Inflammatory macrophage treated with lipopolysaccharide for 4 hours (primary cell): Measurements from ENCODE around the gene DLGAP1.
"Not testable (repeated sequence)": the region's sequence is repeated elsewhere in the genome, so short reads cannot be mapped to it uniquely, and the experiment has no call there.

Source experiments
- DNase-seq: peaks from one replicate; pipeline ENCODE4 v3.0.0-alpha.2; 2020

DLGAP1 gene

GRCh38 chr18:3709205-3709604 is 745.9 kb downstream of the DLGAP1 start:
- no peak for DNase-seq

GRCh38 chr18:3706279-3707097 is 748.6 kb downstream of the DLGAP1 start:
- peak; percentile 87 for DNase-seq

DNA sequence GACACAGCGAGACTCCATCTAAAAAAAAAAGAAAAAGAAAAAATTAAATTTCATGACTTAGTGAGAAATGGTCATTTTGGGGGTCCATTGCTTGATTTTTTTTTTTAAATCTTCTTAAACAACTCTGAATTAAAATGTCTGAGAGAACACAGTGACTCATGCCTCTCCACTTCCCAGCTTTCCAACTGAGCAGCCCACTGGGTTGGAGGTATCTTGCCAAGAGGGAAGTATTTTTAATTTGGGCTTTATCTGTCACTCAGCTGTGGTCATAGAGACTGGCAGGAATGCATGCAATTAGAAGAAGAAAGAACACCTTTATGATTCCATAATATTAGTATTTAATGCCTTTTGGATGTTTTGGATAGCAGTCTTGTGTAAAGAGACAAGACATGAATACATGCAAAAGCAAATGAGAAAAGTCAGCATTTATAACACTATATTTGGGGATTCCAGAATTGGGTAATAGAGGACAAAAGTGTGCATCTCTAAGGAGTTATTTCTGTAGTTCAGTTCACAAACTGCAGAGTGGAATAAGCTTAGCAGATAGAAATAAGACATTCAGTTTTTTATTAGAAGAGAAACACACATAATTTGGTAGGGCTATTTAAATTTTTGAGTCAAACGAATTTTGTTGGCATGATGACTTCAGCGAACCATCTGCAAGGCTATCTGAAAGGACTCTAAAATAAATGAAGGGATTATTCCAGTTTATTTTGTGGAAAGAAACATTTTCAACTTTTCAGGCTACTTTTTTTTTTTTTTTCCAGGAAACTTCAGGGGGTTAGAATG is 750.4 kb downstream of the DLGAP1 start:
- DNase-seq: peak; percentile 71

DNA sequence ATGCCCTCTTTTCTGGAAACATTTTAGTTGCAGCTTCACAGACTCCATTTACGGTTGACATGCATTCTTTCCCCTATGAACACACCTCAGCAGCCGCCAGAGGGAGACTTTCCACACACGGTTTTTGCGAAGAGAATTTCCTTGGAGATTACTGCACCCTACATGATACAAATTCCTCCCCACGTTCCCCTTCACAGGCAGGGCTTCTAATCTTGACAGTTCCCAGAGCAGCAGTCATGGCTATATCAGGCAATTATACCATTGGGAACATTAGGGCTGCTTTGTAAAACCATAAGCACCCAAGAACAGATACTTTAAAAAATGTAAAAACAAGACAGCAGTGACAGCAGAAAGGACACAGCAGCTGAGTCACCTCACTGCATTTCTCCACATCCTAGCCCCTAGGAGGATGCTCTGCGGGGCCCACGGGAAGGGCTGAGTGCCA is 751.4 kb downstream of the DLGAP1 start:
- peak; percentile 63 for DNase-seq

- peak; percentile 49 for DNase-seq
These were observed 755.2 kb downstream of the DLGAP1 start for GRCh38 chr18:3699707-3700567.

DNA sequence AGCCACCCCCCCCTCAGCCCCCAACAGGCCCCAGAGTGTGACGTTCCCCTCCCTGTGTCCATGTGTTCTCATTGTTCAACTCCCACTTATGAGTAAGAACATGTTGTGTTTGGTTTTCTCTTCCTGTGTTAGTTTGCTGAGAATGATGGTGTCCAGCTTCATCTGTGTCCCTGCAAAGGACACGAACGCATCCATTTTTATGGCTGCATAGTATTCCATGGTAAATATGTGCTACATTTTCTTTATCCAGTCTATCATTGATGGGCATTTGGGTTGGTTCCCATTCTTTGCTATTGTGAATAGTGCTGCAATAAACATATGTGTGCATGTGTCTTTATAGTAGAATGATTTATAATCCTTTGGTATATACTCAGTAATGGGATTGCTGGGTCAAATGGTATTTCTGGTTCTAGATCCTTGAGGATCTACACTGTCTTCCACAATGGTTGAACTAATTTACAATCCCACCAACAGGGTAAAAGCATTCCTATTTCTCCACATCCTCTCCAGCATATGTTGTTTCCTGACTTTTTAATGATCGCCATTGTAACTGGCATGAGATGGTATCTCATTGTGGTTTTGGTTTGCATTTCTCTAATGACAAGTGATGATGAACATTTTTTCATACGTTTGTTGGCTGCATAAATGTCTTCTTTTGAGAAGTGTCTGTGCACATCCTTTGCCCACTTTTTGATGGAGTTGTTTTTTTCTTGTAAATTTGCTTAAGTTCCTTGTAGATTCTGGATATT is 760.9 kb downstream of the DLGAP1 start:
- DNase-seq: not testable (repeated sequence)

GRCh38 chr18:3693410-3693809 is 761.7 kb downstream of the DLGAP1 start:
- DNase-seq: no peak

DNA sequence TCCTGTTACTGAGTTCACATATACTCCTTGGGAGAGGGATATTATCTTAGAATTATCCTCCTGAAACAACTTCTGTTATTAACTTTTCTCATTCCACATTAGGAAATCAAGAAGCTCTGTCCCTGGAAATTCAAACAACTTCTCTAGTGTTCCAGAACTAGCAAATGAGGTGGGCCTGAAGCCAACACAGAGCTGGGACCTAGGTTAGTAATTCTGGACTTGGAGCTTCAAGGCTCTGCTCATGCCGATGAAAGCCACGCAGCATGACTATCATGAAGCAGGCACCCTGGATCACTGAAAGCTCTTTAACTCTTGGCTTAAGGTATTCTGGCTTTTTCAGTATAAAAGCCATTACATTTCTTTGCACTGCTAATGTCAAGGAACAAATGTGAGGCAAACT is 762.4 kb downstream of the DLGAP1 start:
- DNase-seq: no peak

DNA sequence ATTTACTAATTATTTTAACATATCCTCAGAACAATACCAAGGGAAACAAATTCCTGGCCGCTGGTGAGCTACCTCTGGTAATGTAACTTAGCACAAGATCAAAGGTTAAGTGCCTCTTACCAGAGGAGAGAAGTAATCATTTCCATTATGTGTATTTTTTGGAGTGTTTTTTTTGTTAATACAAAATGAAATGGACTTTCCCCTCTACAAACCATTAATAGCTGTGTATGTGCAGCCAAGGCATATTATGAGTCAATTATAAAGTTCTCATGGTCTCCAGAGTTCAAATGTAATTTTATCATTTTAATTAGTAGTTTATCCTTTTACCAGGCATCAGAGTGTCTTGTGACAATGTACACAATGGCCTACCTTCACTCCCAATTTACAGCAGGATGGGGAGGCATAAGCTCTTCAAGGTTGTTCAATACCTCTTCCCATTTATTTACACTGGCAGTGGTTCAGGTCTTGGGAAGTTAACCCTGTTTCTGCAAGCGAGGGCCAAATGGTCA is 762.9 kb downstream of the DLGAP1 start:
- no peak for DNase-seq

DNA sequence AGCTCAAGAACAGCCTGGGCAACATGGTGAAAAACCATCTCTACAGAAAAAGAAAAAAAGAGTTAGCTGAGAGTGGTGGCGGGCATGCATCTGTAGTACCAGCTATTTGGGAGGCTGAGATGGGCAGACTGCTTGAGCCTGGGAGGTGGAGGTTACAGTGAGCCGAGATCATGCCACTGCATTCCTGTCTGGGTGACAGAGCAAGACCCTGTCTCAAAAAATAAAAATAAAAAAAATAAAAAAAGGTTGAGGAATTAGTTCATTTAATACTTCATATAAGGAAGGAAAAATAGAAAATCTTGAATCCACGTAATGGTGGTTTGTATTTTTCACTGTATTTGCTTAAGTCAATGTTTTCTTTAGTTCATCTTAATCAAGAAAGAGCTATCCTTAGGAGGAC is 763.4 kb downstream of the DLGAP1 start:
- no peak for DNase-seq

DNA sequence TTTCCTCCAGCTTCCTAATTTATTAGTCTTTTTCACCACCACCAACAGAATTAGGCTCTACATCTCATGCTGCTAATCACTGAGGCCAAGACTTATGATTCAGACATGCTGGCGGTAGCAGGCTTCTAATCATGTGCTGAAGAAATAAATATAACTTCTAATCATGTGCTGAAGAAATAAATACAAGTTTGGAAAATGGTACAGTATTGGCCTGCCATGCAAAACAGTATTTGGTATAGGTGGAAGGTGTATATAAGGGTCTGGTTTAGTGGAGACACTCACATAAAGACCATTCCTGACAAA is 764.4 kb downstream of the DLGAP1 start:
- DNase-seq: no peak

- DNase-seq: peak; percentile 45
These were observed 764.9 kb downstream of the DLGAP1 start for GRCh38 chr18:3689986-3690763.

DNA sequence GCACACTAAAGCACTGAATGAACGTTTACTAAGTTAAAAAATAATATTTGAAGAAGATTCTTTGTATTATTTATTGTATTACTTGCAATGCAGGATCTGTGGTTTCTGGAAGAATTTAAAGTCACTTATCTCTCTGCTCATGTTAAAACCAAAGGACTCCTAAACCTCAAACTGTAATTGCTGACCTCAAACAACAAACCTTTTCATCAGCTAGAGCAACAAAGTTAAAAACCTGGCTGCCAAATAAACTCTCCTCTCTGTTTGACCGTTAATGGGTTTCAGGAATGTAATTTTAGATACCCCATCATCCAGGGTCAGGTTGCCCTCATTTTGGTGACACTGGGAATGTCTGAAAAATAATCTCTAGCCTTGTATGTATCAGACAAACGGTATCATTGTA is 766.0 kb downstream of the DLGAP1 start:
- no peak for DNase-seq

DNA sequence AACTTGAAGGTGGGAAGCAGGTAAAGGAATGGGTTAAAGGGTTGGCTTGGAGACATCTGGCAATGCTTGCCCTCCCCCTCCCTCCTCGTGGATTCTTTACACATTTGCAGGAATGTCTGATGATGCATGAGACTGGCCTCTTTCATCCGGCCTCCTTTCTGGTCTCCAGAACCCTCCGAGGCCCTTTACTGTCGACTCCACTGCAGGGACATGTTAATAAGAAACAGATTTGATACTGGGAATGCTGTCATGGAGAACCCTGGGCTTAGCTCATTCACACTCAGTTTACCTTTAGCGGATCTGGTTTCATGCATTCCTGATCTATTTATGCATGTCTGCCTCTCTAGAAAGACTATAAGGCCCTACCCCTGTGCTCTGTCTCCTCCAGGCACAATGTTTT is 766.4 kb downstream of the DLGAP1 start:
- no peak for DNase-seq

DNA sequence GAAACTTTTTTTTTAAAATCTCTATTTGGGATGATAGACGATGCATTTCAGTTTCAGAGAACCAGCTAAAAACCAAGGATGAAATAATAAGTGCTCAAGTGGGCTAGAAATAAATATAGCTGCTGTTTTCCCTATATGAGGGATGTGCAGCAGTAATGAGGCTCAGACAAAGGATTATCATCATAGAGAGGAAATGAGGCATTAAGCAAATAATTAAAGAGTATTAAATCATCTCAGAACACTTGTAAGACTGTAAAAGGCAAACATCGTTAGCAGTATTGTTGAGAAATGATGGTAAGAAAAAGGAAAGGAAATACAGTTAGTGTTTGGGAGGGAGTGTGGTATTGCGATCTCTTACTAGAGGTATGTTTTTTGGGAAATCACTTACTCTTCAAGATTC is 771.6 kb downstream of the DLGAP1 start:
- DNase-seq: no peak

- DNase-seq: no peak
These were observed 773.0 kb downstream of the DLGAP1 start for GRCh38 chr18:3682061-3682460.

DNA sequence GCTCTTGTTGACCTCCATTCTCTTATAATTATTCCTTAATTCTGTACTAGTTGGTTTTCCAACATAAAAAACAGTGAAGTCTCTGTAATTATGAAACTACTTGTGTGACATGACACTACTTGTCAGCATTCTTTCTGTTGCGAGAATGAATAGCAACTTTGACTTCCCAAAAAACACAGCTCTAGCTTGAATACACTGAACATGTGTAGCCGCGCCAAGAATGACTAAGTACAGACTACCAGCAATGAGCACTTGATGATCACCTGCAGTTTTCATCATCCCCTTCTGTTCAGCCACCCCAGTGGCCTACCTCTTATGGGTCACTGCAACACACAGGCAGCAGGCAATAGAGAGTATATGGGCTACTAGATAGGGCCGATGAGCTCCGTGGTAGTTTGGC is 775.9 kb downstream of the DLGAP1 start:
- peak; percentile 86 for DNase-seq

DNA sequence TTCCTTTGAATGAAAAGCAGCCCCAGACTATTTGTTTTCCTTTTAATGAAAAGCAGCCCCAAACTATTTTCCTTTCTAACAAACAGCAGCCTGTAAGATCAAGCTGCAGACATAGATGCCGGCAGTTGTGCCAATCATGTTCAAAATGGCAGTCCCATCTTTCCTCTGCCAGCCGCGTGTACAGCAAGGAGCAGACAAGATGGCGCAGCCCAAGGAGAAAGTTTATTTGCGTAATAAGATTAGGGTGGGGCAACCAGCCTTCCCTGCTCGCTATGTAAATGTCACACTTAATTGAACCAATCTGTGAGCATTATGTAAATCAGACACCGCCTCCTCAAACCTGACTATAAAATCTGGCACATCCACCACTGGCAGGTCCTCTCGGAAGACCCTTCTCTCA is 779.1 kb downstream of the DLGAP1 start:
- DNase-seq: no peak

- DNase-seq: no peak
These were observed 779.7 kb downstream of the DLGAP1 start for GRCh38 chr18:3675446-3675845.

- DNase-seq: no peak
These were observed 783.9 kb downstream of the DLGAP1 start for GRCh38 chr18:3671176-3671575.

- no peak for DNase-seq
These were observed 785.7 kb downstream of the DLGAP1 start for GRCh38 chr18:3669376-3669775.
